ENCODE measurements around the gene GRIK1.
A peak's percentile ranks its signal among the peaks of the same experiment; 100 is the strongest.
"Not testable (repeated sequence)": the region's sequence is repeated elsewhere in the genome, so short reads cannot be mapped to it uniquely, and the experiment has no call there.

Gene GRIK1

DNA sequence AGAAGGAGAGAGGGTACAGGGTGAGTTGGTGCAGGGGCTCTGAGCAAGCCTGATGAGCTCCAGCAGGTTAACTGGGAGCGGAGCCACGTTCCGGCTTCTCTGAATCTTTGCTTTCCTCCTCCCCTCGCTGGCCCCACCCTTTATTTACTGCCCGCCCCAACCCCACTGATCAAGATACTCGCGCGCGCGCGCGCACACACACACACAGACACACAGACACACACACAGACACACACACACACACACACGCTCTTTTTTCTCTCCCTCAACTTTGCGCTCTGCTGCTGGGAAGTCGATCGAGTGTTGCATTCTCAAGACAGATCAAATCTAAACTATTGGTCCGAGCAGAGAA, at the start of gene GRIK1:
Gene GRIK1, minus strand, starts transcription at position 73 of the 352 bp plus-strand sequence.
- peak; percentile 0 for DNase-seq

DNA sequence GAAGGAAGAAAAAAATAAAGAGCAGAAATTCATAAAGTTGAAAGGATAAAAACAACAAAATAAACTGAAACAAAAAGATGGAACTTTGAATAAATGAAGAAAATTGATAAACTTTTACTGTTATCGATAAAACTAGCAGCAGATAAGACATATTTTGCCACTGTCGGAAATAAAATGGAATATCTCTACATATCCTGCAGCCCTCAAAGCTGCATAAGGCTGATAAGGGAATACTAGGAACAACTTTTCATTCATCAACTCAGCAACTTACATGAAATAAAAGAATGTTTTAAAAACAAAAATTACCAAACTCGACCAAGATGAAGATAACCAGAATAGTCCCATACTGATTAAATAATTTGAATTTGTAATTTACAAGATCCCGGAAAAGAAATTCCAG, 48.0 kb upstream of the GRIK1 start:
- no peak for DNase-seq

DNA sequence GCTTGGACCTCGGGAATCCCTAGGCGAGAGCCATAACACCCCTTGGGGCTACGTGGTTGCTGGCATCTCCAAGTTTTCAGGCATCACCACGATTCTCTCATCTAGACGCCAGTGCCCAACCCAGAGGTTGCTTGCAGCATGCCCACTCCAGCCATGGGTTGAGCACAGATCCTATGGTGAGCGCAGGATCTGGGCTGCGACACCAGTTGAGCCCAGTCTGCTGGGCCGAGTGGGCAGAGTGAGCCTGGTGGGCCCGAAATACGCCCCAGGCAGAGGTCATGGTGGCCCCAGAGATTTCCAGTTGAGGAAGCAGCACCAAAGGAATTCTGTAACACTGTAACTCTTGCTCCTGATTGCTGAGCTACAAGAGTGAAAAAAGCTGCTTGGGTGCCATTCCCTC, 46.1 kb upstream of the GRIK1 start:
- no peak for DNase-seq

DNA sequence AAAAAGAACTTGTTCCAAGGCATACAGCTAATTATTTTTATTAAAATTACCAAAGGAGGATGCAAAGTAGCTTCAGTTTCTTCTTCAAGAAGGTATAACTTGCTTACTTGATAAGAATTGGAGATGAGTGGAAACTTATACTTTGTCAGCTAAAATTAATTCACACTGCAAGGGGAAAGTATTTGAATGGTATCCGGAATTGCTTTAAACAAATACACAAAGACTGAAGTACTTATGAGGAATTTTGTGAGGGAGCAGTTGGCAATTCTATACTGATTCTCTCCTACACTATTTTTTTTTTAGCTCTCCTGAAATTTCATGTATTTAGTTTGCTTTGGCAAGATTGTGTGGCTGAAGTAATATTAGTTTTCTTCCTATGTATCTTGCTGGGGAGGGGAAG, 39.2 kb upstream of the GRIK1 start:
- DNase-seq: no peak

DNA sequence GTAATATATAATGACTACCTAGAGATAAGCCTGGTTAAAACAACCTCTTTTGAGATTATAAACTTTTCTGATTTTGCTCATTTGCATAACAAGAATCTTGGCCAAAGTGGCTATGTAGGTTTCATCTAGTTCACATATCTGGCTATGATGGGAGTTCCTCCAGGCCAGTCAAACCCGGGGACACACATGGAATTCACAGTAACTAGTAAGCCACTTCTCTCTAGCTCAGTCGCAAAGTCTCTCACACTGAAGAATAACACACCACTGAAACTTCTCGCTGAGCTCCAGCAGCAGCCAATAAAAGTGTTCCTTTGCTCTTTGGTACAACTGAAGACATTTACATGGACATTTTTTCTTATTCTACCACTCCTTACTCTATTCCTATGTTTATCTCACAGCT, 36.0 kb upstream of the GRIK1 start:
- no peak for DNase-seq

DNA sequence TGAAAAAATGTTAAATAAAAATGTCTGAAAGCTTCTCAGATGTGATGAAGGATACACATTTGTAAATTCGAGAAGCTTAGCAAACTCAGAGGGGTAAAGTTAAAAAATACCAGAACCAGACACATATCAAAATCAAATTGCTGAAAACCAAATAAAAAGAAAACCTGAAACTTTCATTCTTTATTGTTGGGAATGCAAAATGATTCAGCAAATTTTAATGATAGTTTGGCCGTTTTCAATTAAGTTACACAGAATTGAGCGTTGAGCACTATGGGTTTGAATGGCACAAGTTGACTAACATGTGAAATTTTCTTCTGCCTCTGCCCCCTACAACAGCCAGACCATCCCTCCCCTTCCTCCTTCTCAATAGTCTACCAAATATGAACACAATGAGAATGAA, 33.5 kb upstream of the GRIK1 start:
- DNase-seq: no peak

DNA sequence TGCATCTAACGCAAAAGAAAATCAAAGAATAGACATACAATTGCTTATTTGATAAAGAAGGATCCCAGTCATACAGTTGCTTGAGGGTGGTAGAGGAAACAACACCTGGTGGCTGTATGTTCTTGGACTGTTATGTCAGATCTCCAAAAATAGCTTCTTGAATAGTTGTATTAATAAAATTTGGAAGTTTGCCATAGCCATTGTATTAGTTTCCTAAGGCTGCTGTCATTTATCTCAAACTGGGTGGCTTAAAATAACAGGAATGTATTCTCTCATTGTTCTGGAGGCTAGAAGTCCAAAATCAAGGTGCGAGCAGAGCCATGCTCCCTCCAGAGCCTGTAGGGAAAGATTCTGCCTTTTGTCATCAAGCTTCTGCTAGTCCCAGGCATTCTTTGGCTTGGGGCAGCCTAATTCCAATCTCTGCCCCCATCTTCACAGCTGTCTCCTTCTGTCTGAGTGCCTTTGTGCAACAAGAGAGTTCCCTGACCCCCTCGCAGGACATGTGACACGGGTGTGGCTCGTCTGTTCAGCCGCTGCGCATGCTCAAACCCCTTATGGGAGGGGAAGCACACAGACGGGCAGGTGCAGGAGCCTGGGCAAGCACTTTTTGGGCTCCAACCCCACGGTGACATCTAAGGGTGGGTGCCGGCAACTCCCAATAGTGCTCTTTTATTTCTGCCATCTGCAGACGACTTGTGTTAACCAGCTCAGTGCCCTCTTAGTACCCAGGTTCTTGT, 21.7 kb upstream of the GRIK1 start:
- DNase-seq: no peak

DNA sequence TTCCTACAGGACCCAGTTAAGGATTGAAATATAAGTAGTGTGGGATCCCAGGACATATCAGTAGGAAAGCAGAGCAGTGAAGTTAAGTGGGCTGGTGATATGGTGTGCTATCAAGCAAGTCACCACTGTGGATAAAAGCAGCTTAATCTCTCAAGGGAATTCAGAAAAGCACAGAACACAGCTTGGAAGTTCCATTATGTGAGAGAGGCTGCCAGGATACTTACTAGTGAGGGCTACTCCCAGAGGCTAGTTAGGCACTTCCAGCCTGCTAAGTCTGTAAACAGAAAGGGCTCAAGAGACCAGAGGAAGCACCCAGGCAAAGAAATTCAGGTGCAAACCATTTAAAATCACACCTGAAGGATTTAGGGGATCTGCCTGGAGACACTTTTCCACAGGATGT, 18.8 kb upstream of the GRIK1 start:
- no peak for DNase-seq

DNA sequence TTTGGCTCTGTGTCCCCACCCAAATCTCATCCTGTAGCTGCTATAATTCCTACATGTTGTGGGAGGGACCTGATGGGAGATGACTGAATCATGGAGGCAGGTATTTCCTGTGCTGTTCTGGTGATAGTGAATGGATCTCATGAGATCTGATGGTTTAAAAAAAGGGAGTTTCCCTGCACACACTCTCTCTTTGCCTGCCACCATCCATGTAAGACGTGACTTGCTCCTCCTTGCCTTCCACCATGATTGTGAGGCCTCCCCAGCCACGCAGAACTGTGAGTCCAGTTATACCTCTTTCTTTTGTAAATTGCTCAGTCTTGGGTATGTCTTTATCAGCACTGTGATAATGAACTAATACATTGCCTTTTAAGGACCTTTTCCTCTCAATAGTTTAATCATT, 18.2 kb upstream of the GRIK1 start:
- DNase-seq: not testable (repeated sequence)

DNA sequence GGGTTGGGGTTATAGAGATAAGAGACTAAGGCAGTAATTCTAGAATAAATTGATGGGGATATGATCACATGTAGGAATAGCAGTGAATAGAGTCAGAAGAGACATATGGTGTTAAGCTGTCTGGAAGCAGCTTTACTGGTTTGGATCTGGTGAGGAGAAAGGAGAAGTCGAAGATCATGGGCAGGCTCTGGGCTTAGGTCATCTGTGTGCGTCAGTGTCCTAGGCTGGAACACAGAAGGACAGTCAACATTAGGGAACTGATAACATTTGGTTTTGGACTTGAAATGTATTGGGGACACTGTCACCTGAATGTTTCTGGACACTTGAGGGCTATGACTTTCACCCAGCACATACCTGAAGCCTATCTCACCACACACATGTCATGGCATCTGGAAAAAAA, 13.9 kb upstream of the GRIK1 start:
- DNase-seq: no peak

DNA sequence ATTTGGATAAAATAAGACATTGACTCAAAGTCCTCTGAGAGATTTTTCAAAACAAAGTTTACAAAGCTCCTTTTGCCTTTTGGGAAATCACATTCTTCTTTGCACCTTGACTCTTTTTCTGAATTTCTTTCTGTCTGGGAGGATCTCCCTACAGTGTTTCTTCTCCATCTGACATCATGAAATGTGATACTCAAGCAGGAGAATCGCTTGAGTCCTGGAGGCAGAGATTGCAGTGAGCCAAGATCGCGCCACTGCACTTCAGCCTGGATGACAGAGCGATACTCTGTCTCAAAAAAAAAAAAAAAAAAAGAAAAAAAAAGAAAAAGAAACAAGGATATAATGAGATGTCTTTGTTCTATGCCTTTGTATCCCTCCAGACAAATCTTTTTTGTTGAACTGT, 13.3 kb upstream of the GRIK1 start:
- no peak for DNase-seq

DNA sequence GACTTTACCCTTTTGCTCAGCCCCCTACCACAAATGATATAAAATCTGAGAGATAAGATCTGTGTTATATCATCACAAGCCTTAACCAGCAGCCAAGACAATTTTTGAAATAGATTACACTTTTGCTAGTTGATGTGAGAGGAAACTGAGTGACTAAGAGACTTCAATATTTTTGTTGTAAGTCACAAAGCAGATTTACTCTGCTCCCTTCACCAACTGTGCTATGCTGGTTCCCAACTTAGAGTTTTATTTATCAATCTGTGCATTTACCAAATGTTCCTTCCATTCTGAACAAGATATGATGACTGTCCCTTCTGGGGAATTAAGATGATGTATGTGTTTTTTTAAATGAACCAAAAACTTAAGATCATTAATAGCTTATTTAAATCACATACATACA, 12.1 kb upstream of the GRIK1 start:
- no peak for DNase-seq

DNA sequence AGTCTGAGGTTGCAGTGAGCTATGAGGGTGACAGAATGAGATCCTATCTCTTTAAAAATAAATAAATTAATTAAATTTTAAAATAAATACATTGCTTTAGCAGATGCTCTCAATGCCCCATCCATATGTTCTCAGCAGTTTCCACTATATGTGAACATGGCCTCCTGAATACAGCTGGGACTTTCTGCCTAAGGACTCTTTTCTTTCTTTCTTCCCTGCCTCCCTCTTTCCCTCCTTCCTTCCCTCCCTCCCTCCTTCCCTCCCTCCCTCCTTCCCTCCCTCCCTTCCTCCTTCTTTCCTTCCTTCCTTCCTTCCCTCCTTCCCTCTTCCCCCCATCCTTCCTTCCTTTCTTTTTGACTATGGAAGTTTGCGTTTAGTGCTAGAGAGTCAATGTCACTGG, 10.2 kb upstream of the GRIK1 start:
- DNase-seq: no peak

DNA sequence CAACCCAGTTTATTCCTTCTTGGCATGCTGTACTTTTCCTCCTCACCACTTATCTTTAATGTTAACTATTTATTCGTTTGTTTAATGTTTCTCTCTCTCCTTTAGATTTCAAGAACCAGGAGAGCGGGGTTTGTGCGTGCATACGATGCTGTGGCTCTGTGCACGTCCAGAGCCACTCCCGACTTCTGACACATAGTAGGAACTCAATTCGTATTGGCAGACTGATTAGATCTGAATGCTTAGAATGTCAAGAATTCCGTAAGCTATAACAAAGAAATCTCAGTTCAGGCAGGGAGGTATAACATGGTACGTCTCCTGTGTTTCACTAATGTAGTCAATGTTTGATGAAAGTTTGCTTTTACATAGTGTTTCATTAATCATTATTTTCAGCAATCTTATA, 7.3 kb upstream of the GRIK1 start:
- DNase-seq: no peak

DNA sequence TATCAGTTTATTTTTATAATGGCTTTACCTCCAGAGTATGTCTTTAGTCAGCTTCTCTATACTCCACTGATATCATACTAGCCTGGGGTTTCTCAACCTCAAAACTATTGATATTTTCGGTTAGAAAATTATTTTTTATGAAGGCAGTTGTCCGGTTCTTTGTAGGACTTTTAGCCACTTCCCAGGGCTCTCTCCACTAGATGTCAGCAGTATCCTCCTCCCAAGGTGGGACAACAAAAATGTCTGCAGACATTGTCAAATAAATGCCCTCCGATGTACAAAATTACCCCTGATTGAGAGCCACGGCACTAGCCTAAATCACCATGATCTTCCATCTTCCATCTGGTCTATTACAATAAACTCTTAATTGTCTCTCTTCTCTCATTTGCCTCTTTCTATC, 4.1 kb upstream of the GRIK1 start:
- DNase-seq: no peak

DNA sequence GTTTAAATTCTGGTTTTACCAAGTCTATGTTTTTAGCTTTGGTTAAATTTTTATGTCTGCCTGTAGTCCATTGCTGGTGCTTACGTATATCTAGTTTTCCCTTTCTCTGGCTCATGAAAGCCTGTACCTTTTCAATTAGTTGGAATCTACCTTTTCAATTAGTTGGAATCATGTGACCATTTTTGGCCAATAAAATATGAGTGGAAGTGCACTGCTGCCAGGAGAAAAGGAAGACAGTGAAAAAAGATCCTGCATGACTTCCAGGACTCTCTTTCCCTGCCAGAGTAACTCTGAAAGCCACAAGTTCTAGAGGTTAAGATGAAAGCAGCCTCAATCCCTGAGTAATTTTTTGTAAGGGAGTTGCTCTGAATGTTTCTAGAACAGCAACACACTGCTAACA, 2.2 kb upstream of the GRIK1 start:
- no peak for DNase-seq

DNA sequence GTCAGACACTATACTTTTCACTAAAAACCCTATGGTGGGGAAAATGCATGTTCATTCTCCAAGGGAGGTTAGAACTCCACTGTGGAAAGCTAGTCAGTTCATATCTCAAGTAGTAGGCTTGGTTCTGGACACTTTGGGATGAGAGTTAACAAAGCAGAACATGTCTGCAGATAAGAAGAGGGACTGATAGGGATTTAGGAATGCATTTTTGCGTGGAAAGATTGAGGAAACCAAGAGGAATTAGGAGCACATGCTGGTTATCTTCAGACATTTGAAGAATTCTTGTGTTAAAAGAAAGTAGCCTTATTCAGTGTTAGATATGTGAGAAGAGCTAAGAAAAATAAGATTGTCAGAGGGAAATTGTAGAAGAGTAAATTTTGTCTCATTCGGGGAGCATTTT, 1.2 kb upstream of the GRIK1 start:
- DNase-seq: no peak

DNA sequence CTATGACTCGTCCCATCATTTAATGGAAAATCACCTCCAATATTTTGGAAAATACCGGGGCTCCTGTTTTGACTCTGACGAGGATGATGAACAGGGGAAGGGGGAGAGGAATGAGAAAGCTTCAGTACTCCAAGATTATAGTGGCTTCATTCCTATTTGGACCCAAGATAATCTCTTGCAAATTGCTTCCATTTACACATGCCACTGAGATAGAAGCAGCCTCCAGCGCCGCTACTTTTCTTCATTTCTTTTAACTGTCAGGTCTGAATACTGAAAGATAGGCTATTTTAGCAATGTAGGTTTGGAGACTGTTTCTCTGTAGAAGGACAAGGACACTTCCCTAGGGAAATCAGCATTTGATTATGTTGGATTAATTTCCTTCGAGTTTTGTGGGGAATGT, 565 bp upstream of the GRIK1 start:
- no peak for DNase-seq

DNA sequence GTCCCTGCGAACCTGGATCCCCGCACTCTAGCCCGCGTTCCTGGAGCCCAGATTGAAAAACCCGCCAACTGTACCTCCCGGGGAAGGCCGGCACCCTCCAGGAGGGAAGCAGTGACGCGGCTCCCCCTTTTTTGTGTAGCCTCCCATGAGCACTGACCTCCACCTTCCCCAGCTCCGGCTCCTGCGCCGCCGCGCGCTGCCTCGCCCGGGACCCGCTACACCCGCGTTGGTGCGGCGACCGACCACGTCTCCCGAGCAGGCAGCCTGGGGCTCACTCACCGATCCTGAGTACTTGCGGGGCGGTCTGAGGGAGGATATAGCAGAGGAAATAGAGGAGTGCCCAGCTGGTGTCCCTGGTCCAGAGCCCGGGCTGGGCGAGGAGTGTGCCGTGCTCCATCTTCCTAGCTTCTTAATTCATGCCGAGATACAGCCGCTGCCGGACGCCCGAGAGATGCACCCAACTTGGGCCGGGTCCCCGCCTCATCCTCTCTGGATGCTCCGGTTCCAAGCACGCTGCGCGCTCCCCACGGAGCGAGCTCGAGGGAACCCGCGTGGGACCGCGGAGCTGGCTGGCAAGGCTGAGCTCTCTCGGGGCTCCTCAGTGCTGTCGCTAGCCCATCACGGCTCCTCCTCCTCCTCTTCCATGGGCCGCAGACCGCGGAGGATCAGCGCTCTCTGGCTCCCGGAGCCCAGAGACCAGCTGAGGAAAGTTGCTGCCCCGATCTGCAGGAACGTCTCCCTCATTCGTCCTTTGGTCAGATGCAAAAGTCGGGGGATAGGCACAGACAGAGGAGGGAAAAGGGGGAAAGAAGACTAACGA, 482 bp downstream of the GRIK1 start:
- DNase-seq: no peak

DNA sequence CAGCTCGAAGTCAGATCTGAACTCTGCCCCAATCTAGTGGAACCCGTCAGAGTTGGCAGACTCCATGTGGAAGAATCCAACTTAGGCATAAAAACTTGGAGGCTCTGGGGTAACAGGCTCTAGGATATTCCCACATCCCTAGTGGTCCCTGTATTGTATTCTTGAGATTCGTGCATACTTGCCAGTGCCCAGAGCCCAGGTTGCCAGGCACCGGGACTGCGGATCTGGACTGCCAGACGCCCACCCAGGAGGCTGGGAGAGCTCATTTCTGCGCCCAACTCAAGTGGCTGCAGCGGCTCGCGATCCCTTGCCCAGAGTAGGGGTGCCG, 1.1 kb downstream of the GRIK1 start:
- no peak for DNase-seq

DNA sequence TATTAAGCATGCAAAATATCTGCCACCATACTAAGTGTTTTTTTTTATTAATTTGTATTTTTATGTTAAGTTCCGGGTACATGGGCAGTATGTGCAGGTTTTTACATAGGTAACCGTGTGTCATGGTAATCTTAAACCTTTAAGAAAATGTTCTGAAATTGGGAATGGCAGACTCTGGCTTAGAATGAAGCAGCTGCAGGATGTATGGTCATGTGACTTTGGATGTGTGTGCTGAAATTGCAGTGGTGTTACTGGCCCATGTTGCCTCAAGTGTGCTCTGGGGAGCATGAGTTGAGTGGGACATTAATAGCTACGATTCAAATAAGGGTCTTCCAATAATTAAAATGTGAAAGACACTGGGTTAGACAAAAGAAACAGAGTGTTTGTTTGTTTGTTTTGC, 6.7 kb downstream of the GRIK1 start:
- DNase-seq: no peak

DNA sequence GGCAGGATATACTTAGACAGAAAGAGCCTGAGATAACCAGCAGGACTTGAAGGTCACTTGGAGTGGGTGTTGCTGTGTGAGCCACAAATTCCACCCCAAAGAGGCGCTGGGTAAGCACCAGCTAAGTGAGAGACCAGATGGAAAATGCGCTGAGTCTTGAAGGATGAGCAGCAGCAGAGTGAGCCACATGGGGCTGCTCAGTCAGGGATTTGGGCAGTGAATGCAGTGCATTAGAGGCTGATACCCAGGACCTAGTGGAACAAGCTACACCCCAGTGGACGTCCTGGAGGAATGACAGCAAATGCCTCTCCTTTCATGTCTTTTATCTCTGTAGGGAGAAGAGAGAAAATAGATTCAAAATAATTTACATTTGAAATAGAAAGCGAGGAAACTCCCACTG, 11.3 kb downstream of the GRIK1 start:
- no peak for DNase-seq

DNA sequence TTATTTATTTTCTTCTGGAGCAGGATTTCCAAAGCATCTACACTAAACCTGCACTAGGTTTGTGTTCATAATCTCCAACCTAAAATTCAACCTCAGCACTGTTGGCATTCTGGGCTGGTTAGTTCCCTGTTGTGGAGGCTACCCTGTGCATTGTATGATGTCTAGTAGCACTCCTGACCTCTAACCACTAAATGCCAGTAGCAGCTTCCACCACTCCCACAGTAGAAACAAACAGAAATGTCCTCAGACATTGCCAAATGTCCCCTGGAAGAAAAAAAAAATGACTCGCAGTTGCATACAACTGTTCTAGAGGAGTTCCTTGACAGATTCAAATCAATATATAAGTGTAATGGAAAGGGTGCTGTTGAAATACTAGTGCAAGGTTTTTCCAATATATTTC, 18.9 kb downstream of the GRIK1 start:
- no peak for DNase-seq

DNA sequence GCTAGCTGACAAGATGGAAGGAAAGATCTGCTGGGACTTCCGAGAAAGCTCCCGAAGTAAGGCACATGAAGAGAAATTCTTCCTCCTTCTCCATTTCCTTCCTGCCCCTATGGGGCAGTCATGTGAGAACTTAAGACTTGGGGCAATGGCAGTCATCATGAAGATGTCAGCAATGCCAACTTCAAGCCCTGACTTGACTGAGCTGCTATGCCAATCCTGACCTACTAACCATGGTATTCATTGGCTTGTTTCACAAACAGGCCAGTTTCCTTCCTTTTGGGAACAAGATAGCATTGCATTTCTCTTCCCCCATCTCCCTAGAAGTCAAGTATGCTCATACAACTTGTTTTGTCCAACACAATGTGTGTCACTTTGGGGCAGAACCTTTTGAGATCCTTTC, 25.5 kb downstream of the GRIK1 start:
- no peak for DNase-seq

DNA sequence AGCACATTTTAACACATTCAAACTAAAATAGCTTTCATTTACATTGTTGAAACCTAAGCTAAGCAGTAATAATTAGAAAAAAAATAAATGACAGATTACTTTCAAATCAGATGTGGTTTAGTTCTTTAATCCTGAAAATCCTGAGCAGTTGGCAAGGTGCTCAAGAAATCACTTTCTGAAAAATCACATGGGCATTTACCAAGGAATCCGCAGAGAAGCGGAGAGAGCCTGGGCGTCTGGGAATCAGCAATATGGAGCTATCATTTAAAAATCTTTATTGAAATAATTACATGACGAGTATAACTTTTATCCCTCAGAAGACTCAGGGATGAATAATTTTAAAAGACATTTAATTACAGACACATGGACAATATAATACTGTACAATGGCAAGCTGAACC, 30.2 kb downstream of the GRIK1 start:
- no peak for DNase-seq
